Measurements from ENCODE around the gene KIAA1671.

The KIAA1671 gene

GRCh38 chr22:25148149-25148691 is 195.7 kb downstream of the KIAA1671 start:
- no peak for DNase-seq

GRCh38 chr22:25149014-25149413 is 196.5 kb downstream of the KIAA1671 start:
- no peak for DNase-seq

GRCh38 chr22:25153961-25154666 is 201.6 kb downstream of the KIAA1671 start:
- no peak for DNase-seq

GRCh38 chr22:25154667-25154999 is 202.1 kb downstream of the KIAA1671 start:
- DNase-seq = no peak

GRCh38 chr22:25156736-25157135 is 204.2 kb downstream of the KIAA1671 start:
- no peak for DNase-seq

GRCh38 chr22:25159028-25159427 is 206.5 kb downstream of the KIAA1671 start:
- DNase-seq = no peak

GRCh38 chr22:25160120-25160996 is 207.8 kb downstream of the KIAA1671 start:
- DNase-seq = no peak

- DNase-seq = no peak
These were observed 208.8 kb downstream of the KIAA1671 start for GRCh38 chr22:25161017-25161915.

GRCh38 chr22:25161916-25162530 is 209.5 kb downstream of the KIAA1671 start:
- DNase-seq = no peak

GRCh38 chr22:25162561-25162960 is 210.0 kb downstream of the KIAA1671 start:
- no peak for DNase-seq

GRCh38 chr22:25165785-25166184 is 213.3 kb downstream of the KIAA1671 start:
- no peak for DNase-seq

- DNase-seq = no peak
These were observed 213.9 kb downstream of the KIAA1671 start for GRCh38 chr22:25166266-25167040.

GRCh38 chr22:25167082-25167481 is 214.6 kb downstream of the KIAA1671 start:
- DNase-seq = no peak

GRCh38 chr22:25167834-25168601 is 215.5 kb downstream of the KIAA1671 start:
- DNase-seq = no peak

GRCh38 chr22:25169278-25170031 is 216.9 kb downstream of the KIAA1671 start:
- no peak for DNase-seq

- DNase-seq = no peak
These were observed 218.0 kb downstream of the KIAA1671 start for GRCh38 chr22:25170426-25170980.

GRCh38 chr22:25172153-25172552 is 219.6 kb downstream of the KIAA1671 start:
- DNase-seq = no peak

GRCh38 chr22:25174156-25174887 is 221.8 kb downstream of the KIAA1671 start:
- DNase-seq = no peak

Data from right kidney (tissue), 1 donor.